ENCODE data around the gene KRTAP5-4.
A peak's percentile ranks its signal among the peaks of the same experiment; 100 is the strongest.
"Not testable (repeated sequence)": the region's sequence is repeated elsewhere in the genome, so short reads cannot be mapped to it uniquely, and the experiment has no call there.

Gene KRTAP5-4

GRCh38 chr11:1636291-1636950, 14.5 kb upstream of the KRTAP5-4 start:
- no peak for DNase-seq

GRCh38 chr11:1633864-1634263, 11.9 kb upstream of the KRTAP5-4 start:
- DNase-seq, result no peak

GRCh38 chr11:1632053-1632714, 10.2 kb upstream of the KRTAP5-4 start:
- DNase-seq, result no peak

- no peak for DNase-seq
Observed at GRCh38 chr11:1631066-1631568, 9.2 kb upstream of the KRTAP5-4 start.

GRCh38 chr11:1630271-1630670, 8.3 kb upstream of the KRTAP5-4 start:
- DNase-seq, result no peak

- no peak for DNase-seq
Observed at GRCh38 chr11:1629326-1630185, 7.6 kb upstream of the KRTAP5-4 start, which contains the start of gene KRTAP5-5. KRTAP5-5 (plus strand) TSS chr11:1629775; CDS start chr11:1629841, 66 bp downstream.

- DNase-seq, result peak; percentile 73
Observed at GRCh38 chr11:1628506-1629325, 6.8 kb upstream of the KRTAP5-4 start.

- DNase-seq, result no peak
Observed at GRCh38 chr11:1625541-1625940, 3.6 kb upstream of the KRTAP5-4 start.

GRCh38 chr11:1624621-1625020, 2.7 kb upstream of the KRTAP5-4 start:
- DNase-seq, result no peak

- DNase-seq, result no peak
Observed at GRCh38 chr11:1623716-1624115, 1.8 kb upstream of the KRTAP5-4 start.

- DNase-seq, result no peak
Observed at GRCh38 chr11:1619449-1619848, 2.5 kb downstream of the KRTAP5-4 start.

- DNase-seq, result no peak
Observed at GRCh38 chr11:1618231-1618630, 3.7 kb downstream of the KRTAP5-4 start.

- no peak for DNase-seq
Observed at GRCh38 chr11:1608363-1608762, 13.6 kb downstream of the KRTAP5-4 start, which contains the start of gene KRTAP5-3. KRTAP5-3 (minus strand) TSS chr11:1608463; CDS start chr11:1608385, 78 bp downstream.

GRCh38 chr11:1607901-1608300, 14.0 kb downstream of the KRTAP5-4 start:
- DNase-seq, result not testable (repeated sequence)

GRCh38 chr11:1607156-1607845, 14.6 kb downstream of the KRTAP5-4 start:
- not testable (repeated sequence) for DNase-seq

- DNase-seq, result not testable (repeated sequence)
Observed at GRCh38 chr11:1605923-1606322, 16.0 kb downstream of the KRTAP5-4 start.

GRCh38 chr11:1604711-1605110, 17.2 kb downstream of the KRTAP5-4 start:
- DNase-seq, result no peak

GRCh38 chr11:1604181-1604580, 17.8 kb downstream of the KRTAP5-4 start:
- DNase-seq, result no peak

- DNase-seq, result no peak
Observed at GRCh38 chr11:1603629-1604028, 18.3 kb downstream of the KRTAP5-4 start.

GRCh38 chr11:1601663-1602062, 20.3 kb downstream of the KRTAP5-4 start:
- not testable (repeated sequence) for DNase-seq

GRCh38 chr11:1600626-1601025, 21.3 kb downstream of the KRTAP5-4 start:
- DNase-seq, result no peak

GRCh38 chr11:1598816-1599215, 23.1 kb downstream of the KRTAP5-4 start:
- no peak for DNase-seq
